Neutrophil (primary cell): ENCODE results near the gene TFAP2A.
A peak's percentile ranks its signal among the peaks of the same experiment; 100 is the strongest.

Experiments used
- H3K27ac ChIP-seq: fragments of 200-600 bp; sonication (generic); 2 replicates; pipeline ENCODE4 v1.5.1; 2016; ENCODE audit warnings: mild to moderate bottlenecking, moderate library complexity
- H3K27me3 ChIP-seq: fragments of 200-600 bp; sonication (generic); 2 replicates; pipeline ENCODE4 v1.6.0; 2016; ENCODE audit warnings: mild to moderate bottlenecking
- H3K36me3 ChIP-seq: fragments of 200-600 bp; sonication (generic); 2 replicates; pipeline ENCODE4 v1.5.1; 2017
- H3K4me1 ChIP-seq, 2 experiments: fragments of 200-600 bp in 1 of 2; sonication (generic) in 1 of 2; 1 replicate in 1 of 2; 2 replicates in 1 of 2; pipeline versions ENCODE4 v1.5.1 to v1.6.1; 2013 to 2016; ENCODE audit warnings: low read depth in 1 of 2, low read length in 1 of 2, mild to moderate bottlenecking in 1 of 2, moderate library complexity in 1 of 2; ENCODE audit not compliant: control insufficient read depth in 1 of 2, insufficient read depth in 1 of 2
- H3K4me3 ChIP-seq, 2 experiments: fragments of 200-600 bp in 1 of 2; sonication (generic) in 1 of 2; 1 replicate in 1 of 2; 2 replicates in 1 of 2; pipeline ENCODE4 v1.5.1; 2013 to 2016; ENCODE audit warnings: low read depth in 1 of 2, low read length in 1 of 2, mild to moderate bottlenecking in 1 of 2, moderate library complexity in 1 of 2
- H3K9me3 ChIP-seq: fragments of 200-600 bp; sonication (generic); 2 replicates; pipeline ENCODE4 v1.5.1; 2016
- CTCF ChIP-seq: fragments of 200-600 bp; sonication (generic); IDR thresholded peaks from 2 replicates; pipeline ENCODE4 v1.5.1; 2016; ENCODE audit warnings: antibody characterized with exemption

The TFAP2A gene

DNA sequence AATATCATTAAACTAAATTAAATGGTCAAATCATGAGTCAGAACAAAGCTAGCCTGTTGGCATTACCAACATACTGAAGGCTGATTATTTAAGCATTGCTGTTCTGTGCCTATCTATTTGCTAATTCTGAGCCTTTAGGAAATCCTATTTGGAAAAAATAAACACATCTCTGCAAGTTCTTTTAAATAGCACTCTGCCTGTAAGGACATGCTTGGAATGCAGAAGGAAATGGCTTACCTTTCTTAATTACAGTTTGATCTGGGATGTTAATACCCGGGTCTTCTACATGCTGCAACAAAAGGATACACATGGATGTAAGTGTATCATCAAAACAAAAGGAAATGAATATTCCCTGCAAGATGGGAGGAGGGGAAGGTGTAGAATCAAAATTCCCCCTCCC is 8.3 kb downstream of the TFAP2A start:
- H3K27me3 ChIP-seq, result peaks cover 100% of the 10 kb centered on the region
- H3K9me3 ChIP-seq, result peaks cover 45% of the 10 kb centered on the region
- no peak overlapping the region for H3K27ac ChIP-seq
- H3K4me3 ChIP-seq, result no peak overlapping the region
- peaks cover 17 to 21% of the 10 kb centered on the region in 2 experiments for H3K4me1 ChIP-seq
- H3K36me3 ChIP-seq, result no peaks in the 10 kb centered on the region
- TF ChIP-seq CTCF, result no peak

GRCh38 chr6:10405513-10405900 is 9.4 kb downstream of the TFAP2A start:
- no peak overlapping the region for H3K4me3 ChIP-seq
- H3K27me3 ChIP-seq, result peaks cover 100% of the 10 kb centered on the region
- H3K27ac ChIP-seq, result no peak overlapping the region
- no peak for TF ChIP-seq CTCF
- peaks cover 12 to 14% of the 10 kb centered on the region in 2 experiments for H3K4me1 ChIP-seq
- H3K9me3 ChIP-seq, result peaks cover 45% of the 10 kb centered on the region
- no peaks in the 10 kb centered on the region for H3K36me3 ChIP-seq

DNA sequence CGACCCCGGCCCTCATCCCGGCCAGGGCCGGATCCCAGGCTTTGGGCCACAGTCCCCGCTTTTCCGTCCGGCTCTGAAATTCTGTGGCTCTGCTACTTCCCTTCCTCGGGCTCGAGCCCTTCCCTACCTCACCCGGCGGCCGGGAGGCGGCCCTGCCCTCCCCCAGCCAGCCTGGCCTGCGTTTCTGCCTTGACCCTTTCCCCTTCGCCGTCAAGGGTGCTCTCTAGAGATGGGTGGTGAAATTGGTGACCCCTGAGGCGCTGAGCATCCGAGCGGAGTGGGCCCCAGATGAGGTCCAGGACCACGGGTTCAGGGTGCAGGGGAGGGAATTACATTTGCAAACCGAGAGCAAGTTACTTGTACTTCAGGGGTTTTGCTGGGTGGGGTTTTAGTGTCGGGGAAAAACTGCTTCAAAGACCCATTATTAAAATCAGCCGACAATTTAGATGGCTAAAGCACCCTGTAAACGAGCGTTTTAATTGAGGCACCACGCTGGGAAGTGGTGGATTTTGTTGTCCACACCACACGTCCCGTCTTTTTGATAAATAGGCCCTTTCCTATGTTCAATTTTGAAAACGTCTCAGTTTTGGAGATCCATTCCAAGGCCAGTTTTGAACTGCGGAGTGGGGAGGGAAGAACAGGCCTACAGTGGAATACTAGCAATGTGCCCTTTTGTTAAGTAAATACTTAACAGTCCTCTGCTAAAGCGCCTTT is 9.9 kb downstream of the TFAP2A start:
- H3K4me3 ChIP-seq, result peak overlapping the region; percentile 49 to 65
- H3K36me3 ChIP-seq, result no peaks in the 10 kb centered on the region
- H3K27me3 ChIP-seq, result peaks cover 100% of the 10 kb centered on the region
- peaks cover 43% of the 10 kb centered on the region for H3K9me3 ChIP-seq
- no peak for TF ChIP-seq CTCF
- H3K27ac ChIP-seq, result no peak overlapping the region
- H3K4me1 ChIP-seq, result peaks cover 12 to 14% of the 10 kb centered on the region in 2 experiments

DNA sequence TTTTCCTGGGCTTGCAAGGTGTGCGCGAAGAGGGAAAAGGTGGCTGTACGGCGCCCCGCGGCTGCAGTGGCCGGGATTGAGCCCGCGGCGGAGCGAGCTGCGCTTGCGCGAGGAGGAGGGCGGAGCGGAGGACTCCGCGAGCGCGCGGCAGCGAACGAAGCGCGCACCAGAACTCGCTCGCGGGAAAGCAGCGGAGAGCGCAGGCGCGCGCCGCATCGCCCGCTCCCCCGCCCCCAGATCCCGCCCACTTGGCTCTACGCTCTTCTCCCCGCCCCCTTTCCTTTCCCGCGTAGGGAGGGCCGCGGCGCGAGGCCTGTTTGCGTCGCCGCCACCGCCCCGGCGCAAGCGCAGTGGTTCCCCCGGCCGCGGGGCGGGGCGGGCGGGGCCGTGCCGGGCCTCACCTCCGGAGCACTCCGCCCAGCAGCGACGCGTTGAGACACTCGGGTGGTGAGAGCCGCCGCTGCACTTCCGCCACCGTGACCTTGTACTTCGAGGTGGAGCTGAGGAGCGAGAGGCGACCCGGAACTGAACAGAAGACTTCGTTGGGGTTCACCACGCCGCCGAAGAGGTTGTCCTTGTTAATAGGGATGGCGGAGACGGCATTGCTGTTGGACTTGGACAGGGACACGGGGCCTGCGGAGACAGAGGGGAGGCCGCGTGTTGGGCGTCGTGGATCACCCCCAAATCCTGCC is 10.6 kb downstream of the TFAP2A start:
- H3K36me3 ChIP-seq, result no peaks in the 10 kb centered on the region
- peak overlapping the region; percentile 49 to 65 for H3K4me3 ChIP-seq
- H3K4me1 ChIP-seq, result peaks cover 12 to 14% of the 10 kb centered on the region in 2 experiments
- TF ChIP-seq CTCF, result no peak
- H3K27ac ChIP-seq, result no peak overlapping the region
- H3K27me3 ChIP-seq, result peaks cover 100% of the 10 kb centered on the region
- peaks cover 36% of the 10 kb centered on the region for H3K9me3 ChIP-seq

DNA sequence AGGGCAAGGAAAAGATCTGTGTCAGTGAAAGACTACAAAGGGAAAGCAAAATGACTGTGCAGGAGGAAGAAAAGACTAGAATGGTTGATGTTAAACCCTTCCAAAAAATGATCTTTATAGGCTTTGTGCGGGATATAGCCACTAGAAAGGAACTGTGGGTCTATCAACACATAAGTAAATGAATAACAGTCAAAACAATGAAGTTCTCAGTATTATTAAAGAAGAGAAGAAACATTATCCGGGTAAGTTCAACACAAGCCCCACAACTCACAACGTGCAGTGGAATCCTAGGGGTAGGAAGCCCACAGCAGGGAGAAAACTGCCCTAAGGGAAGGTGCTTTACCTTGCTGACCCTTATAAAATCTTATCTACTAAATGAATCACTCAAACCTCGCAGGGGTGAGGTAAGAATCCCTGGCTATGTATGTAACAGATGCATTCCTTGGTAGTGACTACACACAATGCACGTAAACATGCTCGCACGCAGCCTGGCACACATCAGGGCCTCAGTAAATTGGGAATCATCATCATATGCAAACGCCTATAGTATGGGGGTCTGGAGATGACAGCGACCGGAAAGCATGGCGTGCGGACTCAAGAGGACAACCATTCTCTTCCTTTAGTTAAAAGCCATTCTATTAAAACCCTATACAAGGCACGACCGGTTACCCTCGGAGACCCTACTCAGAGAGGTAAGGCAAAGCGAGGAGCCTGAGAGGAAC is 11.3 kb downstream of the TFAP2A start:
- peaks cover 100% of the 10 kb centered on the region for H3K27me3 ChIP-seq
- H3K4me1 ChIP-seq, result peaks cover 12 to 14% of the 10 kb centered on the region in 2 experiments
- peaks cover 28% of the 10 kb centered on the region for H3K9me3 ChIP-seq
- H3K36me3 ChIP-seq, result no peaks in the 10 kb centered on the region
- H3K27ac ChIP-seq, result no peak overlapping the region
- H3K4me3 ChIP-seq, result peak overlapping the region; percentile 49 to 65
- no peak for TF ChIP-seq CTCF
